Measurements from ENCODE around the gene EEFSEC. TPM values are rescaled to one million over a fixed set of nuclear protein-coding genes. Genes with fewer than 3 reads are reported as not detected.

Gene EEFSEC
- total RNA-seq, 1 donor from 2014 or later, result 15.3 TPM

DNA sequence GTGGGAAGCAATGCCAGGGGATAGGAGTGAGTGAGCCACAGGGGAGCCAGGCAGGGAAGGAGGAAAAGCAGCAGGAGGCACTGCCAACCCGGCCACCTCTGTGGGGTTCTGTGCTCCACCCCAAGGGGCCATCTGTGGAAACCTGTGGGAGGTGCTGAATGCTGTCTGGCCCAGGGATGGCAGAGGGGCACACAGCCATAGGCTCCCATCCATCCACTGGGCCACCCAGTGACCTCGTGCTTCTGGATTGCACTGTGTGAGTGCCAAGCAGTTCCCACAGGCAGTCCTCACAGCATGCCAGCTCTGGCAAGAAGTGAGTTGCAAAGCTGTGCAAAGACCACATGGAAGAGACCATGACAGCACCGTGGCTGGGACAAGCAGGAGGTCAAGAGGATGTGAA lies 285.9 kb downstream of the EEFSEC start:
- H3K27me3 ChIP-seq, result peaks cover 18% of the 10 kb centered on the region
- no peaks in the 10 kb centered on the region for H3K4me1 ChIP-seq
- intact Hi-C loops (cut with DNase I), result no loop called here
- no peaks in the 10 kb centered on the region for H3K36me3 ChIP-seq
- TF ChIP-seq, protein P1, sequence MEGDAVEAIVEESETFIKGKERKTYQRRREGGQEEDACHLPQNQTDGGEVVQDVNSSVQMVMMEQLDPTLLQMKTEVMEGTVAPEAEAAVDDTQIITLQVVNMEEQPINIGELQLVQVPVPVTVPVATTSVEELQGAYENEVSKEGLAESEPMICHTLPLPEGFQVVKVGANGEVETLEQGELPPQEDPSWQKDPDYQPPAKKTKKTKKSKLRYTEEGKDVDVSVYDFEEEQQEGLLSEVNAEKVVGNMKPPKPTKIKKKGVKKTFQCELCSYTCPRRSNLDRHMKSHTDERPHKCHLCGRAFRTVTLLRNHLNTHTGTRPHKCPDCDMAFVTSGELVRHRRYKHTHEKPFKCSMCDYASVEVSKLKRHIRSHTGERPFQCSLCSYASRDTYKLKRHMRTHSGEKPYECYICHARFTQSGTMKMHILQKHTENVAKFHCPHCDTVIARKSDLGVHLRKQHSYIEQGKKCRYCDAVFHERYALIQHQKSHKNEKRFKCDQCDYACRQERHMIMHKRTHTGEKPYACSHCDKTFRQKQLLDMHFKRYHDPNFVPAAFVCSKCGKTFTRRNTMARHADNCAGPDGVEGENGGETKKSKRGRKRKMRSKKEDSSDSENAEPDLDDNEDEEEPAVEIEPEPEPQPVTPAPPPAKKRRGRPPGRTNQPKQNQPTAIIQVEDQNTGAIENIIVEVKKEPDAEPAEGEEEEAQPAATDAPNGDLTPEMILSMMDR (IDR thresholded peaks at IDR 0.05), result no peak
- ATAC-seq (no peak), DNase-seq (no peak)
- no peak overlapping the region for H3K27ac ChIP-seq
- no peak overlapping the region for H3K4me3 ChIP-seq
- no peaks in the 10 kb centered on the region for H3K9me3 ChIP-seq

DNA sequence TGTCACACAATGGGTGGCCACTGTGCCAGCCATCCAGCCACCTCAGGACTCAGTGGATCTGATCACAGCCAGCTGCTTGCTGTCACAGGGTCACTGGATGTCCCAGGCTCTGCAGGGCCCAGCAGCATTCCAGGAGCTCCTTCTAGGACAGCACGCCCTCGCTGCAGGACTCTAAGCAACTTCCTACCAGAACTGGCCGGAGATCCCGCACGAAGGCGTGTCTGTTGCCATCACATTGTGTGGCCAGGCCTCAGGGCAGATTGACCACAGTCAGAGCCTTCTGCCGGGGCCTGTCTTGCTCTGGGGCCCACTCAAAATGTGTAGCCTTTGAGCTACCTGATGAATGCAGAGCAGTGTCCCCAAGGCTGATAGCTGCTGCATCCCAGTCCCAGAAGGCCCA lies 288.8 kb downstream of the EEFSEC start:
- Histone ChIP-seq H3K27me3 (peaks cover 11% of the 10 kb centered on the region), H3K4me1 (no peaks in the 10 kb centered on the region), H3K4me3 (no peak overlapping the region), H3K27ac (no peak overlapping the region), H3K36me3 (no peaks in the 10 kb centered on the region), H3K9me3 (no peaks in the 10 kb centered on the region)
- TF ChIP-seq, protein P1 (IDR thresholded peaks at IDR 0.05), result no peak
- DNase-seq, result no peak
- ATAC-seq, result no peak
- intact Hi-C loops (cut with DNase I), result no loop called here

DNA sequence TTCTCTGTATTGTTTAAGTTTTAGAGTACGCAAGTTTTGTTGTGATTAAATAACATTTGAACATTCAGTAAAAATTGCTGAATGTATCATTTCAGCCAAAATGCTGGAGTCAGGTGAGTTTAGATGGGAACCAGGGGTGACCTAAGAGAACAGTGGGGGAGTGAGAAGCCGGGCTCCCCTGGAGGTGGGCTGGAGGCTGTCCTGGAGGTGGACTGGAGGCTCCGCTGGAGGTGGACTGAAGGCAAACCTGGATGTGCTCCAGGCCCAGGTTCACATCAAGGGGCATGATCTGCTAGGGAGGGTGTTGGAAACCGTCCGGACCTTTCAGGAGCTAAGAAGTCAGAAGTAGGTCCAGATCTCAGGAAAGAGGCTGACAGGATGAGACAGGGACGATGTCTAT lies 289.7 kb downstream of the EEFSEC start:
- intact Hi-C loops (cut with DNase I), result no loop called here
- Histone ChIP-seq H3K9me3 (no peaks in the 10 kb centered on the region), H3K4me1 (no peaks in the 10 kb centered on the region), H3K36me3 (no peaks in the 10 kb centered on the region), H3K4me3 (no peak overlapping the region), H3K27ac (no peak overlapping the region), H3K27me3 (peaks cover 11% of the 10 kb centered on the region)
- TF ChIP-seq, protein P1 (IDR thresholded peaks at IDR 0.05), result no peak
- ATAC-seq, result no peak
- no peak for DNase-seq

DNA sequence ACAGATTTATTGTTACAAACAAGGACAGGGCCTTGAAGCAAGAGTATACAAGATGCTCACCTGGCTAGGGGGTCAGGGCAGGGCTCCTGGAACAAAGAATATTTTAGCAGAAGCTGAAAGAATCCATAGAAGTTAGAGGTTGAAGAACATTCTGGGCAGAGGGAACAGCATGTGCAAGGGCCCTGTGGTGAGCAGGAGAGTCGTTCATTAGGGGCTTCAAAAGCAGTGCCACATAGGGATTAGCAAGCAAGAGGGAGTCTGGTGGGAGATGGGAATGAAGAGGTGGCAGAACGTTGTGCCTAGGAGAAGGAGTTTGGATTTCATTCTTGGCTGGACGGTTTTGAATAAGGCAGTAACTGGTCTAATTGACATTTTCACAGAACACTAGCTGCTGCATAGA lies 290.5 kb downstream of the EEFSEC start:
- H3K27ac ChIP-seq, result no peak overlapping the region
- TF ChIP-seq, protein P1 (IDR thresholded peaks at IDR 0.05), result no peak
- no peak for ATAC-seq
- H3K27me3 ChIP-seq, result peaks cover 9% of the 10 kb centered on the region
- intact Hi-C loops (cut with DNase I), result no loop called here
- H3K9me3 ChIP-seq, result no peaks in the 10 kb centered on the region
- H3K4me3 ChIP-seq, result no peak overlapping the region
- DNase-seq, result no peak
- H3K36me3 ChIP-seq, result no peaks in the 10 kb centered on the region
- H3K4me1 ChIP-seq, result no peaks in the 10 kb centered on the region

DNA sequence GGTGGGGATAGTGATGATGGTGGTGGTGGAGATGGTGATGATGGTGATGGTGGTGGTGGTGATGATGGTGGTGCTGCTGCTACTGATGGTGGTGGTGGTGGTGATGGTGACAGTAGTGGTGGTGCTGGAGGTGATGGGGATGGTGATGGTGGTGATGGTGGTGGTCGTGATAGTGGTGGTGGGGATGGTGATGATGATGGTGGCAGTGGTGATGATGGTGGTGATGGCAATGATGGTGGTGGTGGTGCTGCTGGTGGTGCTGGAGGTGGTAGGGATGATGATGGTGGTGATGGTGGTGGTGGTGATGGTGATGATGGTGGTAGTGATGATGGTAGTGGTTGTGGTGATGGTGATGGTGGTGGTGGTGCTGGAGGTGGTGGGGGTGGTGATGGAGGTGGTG lies 292.1 kb downstream of the EEFSEC start:
- H3K27ac ChIP-seq, result no peak overlapping the region
- H3K4me1 ChIP-seq, result no peaks in the 10 kb centered on the region
- no peaks in the 10 kb centered on the region for H3K36me3 ChIP-seq
- DNase-seq, result no peak
- no peak overlapping the region for H3K4me3 ChIP-seq
- H3K9me3 ChIP-seq, result no peaks in the 10 kb centered on the region
- no peaks in the 10 kb centered on the region for H3K27me3 ChIP-seq
- intact Hi-C loops (cut with DNase I), result no loop called here
- ATAC-seq, result no peak
- TF ChIP-seq, protein P1 (IDR thresholded peaks at IDR 0.05), result no peak

DNA sequence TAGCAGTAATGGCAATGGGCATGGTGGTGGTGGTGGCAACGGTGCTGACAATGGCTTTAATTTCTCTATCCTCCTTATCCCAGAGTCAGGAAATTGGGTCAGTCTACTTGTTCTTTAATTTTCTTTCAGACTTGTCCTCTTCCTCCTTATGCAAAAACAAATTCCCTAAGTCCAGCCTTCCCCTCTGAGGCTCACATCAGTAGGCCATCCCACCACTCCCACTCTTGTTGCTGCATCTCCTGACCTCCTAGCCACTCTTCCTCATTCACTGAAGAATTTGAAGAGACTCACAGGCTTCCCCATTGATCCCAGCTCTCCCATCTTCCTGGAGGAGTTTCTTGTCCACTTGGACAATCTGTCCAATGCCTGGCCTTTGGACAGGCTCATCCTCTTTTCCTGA lies 293.5 kb downstream of the EEFSEC start:
- intact Hi-C loops (cut with DNase I), result no loop called here
- TF ChIP-seq, protein P1 (IDR thresholded peaks at IDR 0.05), result no peak
- Histone ChIP-seq H3K27me3 (no peaks in the 10 kb centered on the region), H3K27ac (no peak overlapping the region), H3K4me1 (no peaks in the 10 kb centered on the region), H3K4me3 (no peak overlapping the region), H3K36me3 (no peaks in the 10 kb centered on the region), H3K9me3 (no peaks in the 10 kb centered on the region)
- DNase-seq (no peak), ATAC-seq (no peak)

Data from upper lobe of right lung (tissue), 1 donor.